GM20000 (cell line): ENCODE results near the gene MRPL58.

Source experiments
- DNase-seq: peaks from one replicate; pipeline ENCODE4 v3.0.0; 2012; ENCODE audit warnings: low spot score
- TF ChIP-seq, protein P1 (sequence below): IDR thresholded peaks from 2 replicates; pipeline ENCODE4 v1.5.1; 2012; ENCODE audit warnings: mild to moderate bottlenecking, control low read depth; ENCODE audit errors: extremely low read depth, missing control alignments

MRPL58 gene

DNA sequence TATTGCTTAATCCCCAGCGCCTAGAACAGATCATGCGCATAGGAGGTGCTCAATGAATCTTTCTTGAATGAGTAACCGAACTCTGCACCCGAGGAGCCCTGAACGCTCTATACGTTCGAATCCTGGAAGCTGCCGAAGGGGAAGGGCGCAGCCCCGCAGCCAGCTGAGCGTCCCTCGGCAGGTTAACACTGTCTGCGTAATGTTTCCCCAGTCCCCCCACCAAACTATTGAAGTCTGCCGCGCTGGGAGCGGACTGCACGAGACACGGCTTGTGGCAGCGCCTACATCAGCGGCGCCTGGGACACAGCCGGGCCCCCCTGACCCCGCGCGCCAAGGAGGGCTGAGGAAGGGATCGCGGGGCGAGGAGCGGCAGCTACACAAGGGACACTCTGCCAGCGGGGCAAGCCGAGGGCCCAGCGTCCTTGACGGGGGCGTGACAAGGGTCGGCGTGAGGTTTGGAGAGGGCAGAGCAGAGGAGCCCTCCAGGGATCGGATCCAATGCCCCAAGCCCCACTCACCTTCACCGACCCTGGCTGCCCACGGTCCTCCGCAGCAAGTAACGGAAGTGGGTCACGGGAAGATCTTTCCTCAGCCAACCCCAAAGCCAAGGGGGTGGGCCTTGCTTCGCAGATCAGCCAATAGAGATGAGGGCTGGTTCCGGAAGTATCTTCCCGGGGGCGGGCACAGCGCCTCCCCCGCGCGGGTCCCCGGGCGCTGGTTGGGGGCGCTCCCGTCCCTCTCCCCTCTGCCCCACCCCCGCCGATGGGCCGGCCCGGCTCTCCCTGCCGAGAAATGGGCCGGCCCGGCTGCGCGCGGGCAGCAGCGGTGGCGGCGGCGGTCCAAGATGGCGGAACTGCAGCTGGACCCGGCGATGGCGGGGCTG lies 34.2 kb downstream of the MRPL58 start, which contains the start of the genes ATP5PD and KCTD2:
Gene ATP5PD, minus strand, starts transcription at position 563 of the 883 bp plus-strand sequence. CDS start 4,319 bp downstream, outside the sequence.
Gene KCTD2, plus strand, starts transcription at position 819 of the 883 bp plus-strand sequence. Its CDS starts 26 bp downstream, at position 845.
- peak; percentile 99 for DNase-seq
- TF ChIP-seq, protein P1, sequence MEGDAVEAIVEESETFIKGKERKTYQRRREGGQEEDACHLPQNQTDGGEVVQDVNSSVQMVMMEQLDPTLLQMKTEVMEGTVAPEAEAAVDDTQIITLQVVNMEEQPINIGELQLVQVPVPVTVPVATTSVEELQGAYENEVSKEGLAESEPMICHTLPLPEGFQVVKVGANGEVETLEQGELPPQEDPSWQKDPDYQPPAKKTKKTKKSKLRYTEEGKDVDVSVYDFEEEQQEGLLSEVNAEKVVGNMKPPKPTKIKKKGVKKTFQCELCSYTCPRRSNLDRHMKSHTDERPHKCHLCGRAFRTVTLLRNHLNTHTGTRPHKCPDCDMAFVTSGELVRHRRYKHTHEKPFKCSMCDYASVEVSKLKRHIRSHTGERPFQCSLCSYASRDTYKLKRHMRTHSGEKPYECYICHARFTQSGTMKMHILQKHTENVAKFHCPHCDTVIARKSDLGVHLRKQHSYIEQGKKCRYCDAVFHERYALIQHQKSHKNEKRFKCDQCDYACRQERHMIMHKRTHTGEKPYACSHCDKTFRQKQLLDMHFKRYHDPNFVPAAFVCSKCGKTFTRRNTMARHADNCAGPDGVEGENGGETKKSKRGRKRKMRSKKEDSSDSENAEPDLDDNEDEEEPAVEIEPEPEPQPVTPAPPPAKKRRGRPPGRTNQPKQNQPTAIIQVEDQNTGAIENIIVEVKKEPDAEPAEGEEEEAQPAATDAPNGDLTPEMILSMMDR: no peak

DNA sequence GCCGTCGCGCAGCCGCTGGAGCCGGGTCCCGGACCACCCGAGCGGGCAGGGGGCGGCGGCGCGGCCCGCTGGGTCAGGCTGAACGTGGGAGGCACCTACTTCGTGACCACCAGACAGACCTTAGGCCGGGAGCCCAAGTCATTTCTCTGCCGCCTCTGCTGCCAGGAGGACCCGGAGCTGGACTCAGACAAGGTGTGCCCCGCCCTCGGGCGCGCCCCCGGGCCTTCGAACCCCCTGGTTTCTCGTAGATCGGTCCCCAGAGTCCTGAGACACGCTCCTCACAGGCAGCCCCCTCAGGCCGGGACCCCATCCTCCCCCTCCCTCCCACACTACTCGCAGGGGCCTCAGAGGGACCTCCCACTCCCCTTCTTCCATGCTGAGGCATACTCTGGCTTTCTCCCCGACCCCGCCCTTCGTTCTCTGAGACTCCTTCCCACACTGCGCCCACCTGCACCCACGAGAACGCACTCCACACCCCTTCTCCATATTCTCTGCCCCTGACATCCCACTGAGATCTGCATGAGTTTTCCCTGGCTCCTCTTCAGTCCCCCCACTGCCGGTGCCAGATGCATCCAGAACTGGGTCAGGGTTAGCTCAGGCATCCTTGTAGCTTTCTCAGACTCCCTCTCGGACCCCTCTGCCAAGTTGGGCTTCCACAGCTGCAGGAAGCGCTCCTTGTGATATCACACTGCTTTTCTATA lies 35.1 kb downstream of the MRPL58 start:
- TF ChIP-seq, protein P1: no peak
- DNase-seq: peak; percentile 45

DNA sequence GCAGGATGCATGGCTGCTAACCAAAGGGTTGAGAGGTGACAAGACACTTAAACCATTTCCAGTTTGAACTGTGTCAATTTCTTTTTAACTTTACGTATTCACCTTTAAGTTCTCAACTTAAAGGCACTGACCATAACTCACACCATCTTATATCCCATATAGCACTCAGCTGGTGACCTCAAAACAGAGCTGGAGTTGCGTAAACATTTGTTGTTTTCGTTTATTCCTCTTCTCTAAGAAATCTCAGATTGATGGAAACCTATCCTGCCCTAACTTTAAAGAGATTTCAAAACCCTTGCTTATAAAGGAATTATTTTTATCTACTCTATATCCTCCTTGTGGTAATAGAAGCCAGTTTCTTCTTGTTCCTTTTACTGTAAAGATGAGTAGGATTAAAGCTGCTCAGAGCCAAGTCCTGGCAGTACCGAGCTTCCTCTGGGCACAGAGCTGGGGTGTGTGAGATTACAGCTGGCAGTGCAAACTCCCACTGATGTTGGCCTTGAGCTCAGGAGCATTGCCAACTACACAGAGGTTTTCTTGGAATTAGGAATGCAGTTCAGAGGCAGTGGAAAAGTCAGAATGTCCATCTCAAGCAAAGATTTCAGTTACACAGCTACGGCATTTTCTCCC lies 35.9 kb downstream of the MRPL58 start:
- DNase-seq: no peak
- TF ChIP-seq, protein P1: no peak

DNA sequence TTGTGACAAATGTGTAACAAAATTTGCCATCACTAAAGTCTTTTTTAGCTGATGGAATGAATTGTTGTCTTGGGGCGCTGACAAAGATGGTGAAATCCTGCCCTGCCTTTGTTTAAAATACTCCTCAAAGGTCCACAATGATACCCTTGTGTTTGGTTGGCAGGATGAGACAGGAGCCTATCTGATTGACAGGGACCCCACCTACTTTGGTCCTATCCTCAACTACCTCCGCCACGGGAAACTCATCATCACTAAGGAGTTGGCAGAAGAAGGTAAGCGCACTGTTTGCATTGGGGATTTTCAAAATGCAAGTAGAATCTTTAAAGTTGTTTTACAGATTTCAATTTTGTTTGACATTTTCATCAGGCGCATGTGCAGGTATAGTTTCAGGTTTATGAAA lies 36.6 kb downstream of the MRPL58 start:
- no peak for DNase-seq
- TF ChIP-seq, protein P1: no peak

DNA sequence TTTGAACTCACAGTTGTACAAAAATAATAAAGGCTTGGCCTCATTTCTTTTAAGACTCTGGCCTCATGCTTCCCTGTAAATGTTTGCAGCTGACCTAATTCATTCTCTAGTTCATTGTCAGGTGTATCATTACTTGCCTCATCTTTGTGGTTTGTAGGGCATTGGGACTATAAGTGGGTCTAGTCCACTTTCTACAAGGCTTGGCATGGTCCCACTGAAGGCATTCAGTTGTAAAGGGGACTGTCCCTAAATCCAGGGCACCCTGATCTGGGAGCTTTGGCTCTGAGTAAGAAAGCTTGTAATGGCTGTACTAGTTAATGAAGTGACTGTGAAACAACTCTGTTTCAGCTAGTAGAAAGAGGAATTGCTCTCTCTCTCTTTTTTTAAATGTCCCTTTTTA lies 37.2 kb downstream of the MRPL58 start:
- TF ChIP-seq, protein P1: no peak
- no peak for DNase-seq

DNA sequence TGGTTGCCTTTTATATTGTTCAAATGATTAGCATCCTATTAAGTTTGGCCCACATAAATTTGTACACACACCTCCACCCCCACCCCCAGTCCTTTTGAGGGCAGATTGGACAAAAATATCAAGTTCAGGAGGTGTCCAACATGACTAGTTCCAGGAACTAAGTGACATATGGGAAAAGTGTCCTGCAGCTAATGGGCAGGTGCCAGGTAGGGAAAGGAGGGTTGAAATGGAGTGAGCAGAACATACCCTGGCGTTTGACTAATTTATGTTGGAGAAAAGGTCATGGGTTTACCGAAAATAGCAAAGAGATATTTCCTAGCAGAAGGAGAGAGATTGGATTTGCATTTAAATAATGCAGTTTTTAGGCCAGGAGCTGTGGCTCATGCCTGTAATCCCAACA lies 39.5 kb downstream of the MRPL58 start:
- no peak for DNase-seq
- TF ChIP-seq, protein P1: no peak
